ENCODE data around the gene ARHGEF25.
A peak's percentile ranks its signal among the peaks of the same experiment; 100 is the strongest.

Gene ARHGEF25

GRCh38 chr12:57625261-57626032, 14.2 kb downstream of the ARHGEF25 start:
- Histone ChIP-seq H3K27ac (ENCODE audit: extremely low read depth, low read depth, low read length) (no peak overlapping the region), H3K4me1 (ENCODE audit: control insufficient read depth, insufficient read depth, low read length) (no peaks in the 10 kb centered on the region), H3K36me3 (ENCODE audit: control insufficient read depth in 2 of 2, insufficient read depth in 1 of 2, low read length in 2 of 2) (peaks cover 0 to 47% of the 10 kb centered on the region in 2 experiments; a peak in 1 of 3 replicates), H3K4me3 (ENCODE audit: low read depth, low read length) (no peak overlapping the region), H3K9me3 (ENCODE audit: control insufficient read depth, insufficient read depth, low read depth, low read length) (no peaks in the 10 kb centered on the region)
- TF ChIP-seq ZNF837 (tag by site-specific recombination; IDR thresholded peaks at IDR 0.05) = no peak
- TF ChIP-seq ZNF350 (tag by site-specific recombination; IDR thresholded peaks at IDR 0.05) = no peak
- TF ChIP-seq HOXD13 (CRISPR knock-in tag; IDR thresholded peaks at IDR 0.05; ENCODE audit: borderline replicate concordance) = no peak
- no peak for TF ChIP-seq ZNF624 (tag by site-specific recombination; IDR thresholded peaks at IDR 0.05)
- TF ChIP-seq ZNF747 (tag by site-specific recombination; IDR thresholded peaks at IDR 0.05) = no peak
- TF ChIP-seq YY1 (tag by site-specific recombination; IDR thresholded peaks at IDR 0.05) = no peak
- TF ChIP-seq ZNF404 (tag by site-specific recombination; IDR thresholded peaks at IDR 0.05) = no peak
- TF ChIP-seq ZNF274 (IDR thresholded peaks at IDR 0.05; ENCODE audit: low read length) = no peak
- no peak for TF ChIP-seq ZNF274 (tag by site-specific recombination; IDR thresholded peaks at IDR 0.05; ENCODE audit: borderline replicate concordance)
- no peak for TF ChIP-seq ZNF354C (tag by site-specific recombination; IDR thresholded peaks at IDR 0.05; ENCODE audit: borderline replicate concordance, low read depth)
- no peak for TF ChIP-seq ZNF48 (tag by site-specific recombination; IDR thresholded peaks at IDR 0.05)
- no peak for TF ChIP-seq WT1 (tag by site-specific recombination; IDR thresholded peaks at IDR 0.05)
- CTCF ChIA-PET = interaction anchor here (0.8 to 1.3 kb wide), 6 partner anchors 18 to 43 kb away, joined by 4 to 7 read pairs (median 5); no protein-coding TSS in a partner anchor
- POLR2A ChIA-PET = no interaction called here

DNA sequence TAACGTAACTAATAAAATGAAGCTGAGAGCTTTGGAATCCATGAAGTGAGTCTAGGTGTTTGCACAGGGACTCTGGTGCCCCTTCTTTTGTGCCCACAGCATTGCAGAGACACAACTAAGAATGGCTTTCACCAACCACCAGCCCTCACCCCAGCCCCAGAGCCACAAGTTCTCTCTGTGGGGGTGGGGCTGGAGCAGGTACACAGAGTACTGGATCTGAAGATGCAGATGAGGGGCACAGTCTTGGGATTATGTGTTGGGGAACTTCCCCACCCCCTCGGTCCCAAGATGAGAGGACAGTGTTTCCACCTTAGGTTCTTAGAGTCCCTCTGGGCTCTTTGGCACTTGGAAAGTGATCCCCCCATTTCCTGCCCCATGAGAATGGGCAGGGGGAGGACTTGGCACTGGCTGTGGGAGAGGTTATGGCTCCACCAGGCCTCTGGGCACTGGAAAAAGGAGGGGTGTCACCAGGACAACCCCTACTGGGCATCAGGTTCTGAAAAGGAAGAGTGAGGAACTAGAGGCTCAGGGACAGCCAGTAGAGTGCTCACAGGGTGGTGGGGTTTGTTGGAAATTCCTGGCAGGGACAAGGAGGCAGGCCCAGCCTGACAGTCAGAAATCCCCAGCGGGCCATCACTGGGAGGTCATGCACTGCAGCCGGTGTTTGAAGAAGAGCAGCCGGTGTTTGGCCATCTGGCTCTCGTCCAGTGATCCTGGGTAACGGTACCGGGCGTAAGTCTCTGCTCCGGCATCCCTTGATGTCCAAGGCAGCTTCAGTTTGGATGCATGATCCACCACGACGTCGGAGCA, 15.1 kb downstream of the ARHGEF25 start:
- TF ChIP-seq ZNF211 (tag by site-specific recombination; IDR thresholded peaks at IDR 0.05; ENCODE audit: low read depth) = no peak
- no peak for TF ChIP-seq ZNF677 (tag by site-specific recombination; IDR thresholded peaks at IDR 0.05)
- TF ChIP-seq ZNF600 (tag by site-specific recombination; IDR thresholded peaks at IDR 0.05) = peak; percentile 50; the same call in 1 of the 2 replicates
- no peak overlapping the region for H3K4me3 ChIP-seq (ENCODE audit: low read depth, low read length)
- H3K4me1 ChIP-seq (ENCODE audit: control insufficient read depth, insufficient read depth, low read length) = no peaks in the 10 kb centered on the region
- CTCF ChIA-PET = interaction anchor here (0.8 to 1.1 kb wide), 2 partner anchors 41 to 43 kb away, joined by 4 to 6 read pairs; no protein-coding TSS in a partner anchor
- H3K9me3 ChIP-seq (ENCODE audit: control insufficient read depth, insufficient read depth, low read depth, low read length) = no peaks in the 10 kb centered on the region
- H3K36me3 ChIP-seq (ENCODE audit: control insufficient read depth in 2 of 2, insufficient read depth in 1 of 2, low read length in 2 of 2) = peaks cover 0 to 47% of the 10 kb centered on the region in 2 experiments; a peak in 1 of 3 replicates
- POLR2A ChIA-PET = no interaction called here
- H3K27ac ChIP-seq (ENCODE audit: extremely low read depth, low read depth, low read length) = no peak overlapping the region

DNA sequence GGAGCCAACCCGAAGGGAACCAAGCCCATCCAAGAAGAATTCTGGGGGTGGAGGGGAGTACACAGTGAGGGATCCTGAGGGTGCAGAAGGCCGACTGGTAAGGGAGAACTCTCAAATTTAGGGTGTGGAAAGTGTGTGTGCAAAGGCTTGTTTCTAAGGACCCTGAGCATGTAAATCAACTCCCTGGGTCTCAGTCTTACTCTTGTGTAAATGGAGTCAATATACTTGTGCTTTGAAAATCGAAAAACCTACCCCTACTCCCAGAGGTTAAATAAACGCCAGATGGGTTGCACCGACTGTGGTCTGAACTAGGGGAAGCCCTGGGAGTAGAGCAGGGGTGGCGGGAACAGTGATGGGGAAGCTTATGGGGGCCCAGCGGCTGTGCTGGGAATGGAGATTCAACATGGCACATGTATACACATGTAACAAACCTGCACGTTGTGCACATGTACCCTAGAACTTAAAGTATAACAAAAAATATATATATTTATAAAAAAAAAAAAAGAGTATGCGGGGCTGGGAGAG, 15.7 kb downstream of the ARHGEF25 start:
- ChIA-PET POLR2A (no interaction called here), CTCF (interaction anchor here (1.1 kb wide), 1 partner anchor 42 kb away, joined by 6 read pairs; no protein-coding TSS in a partner anchor)
- TF ChIP-seq ZNF654 (tag by site-specific recombination; IDR thresholded peaks at IDR 0.05; ENCODE audit: low read depth) = no peak
- no peak for TF ChIP-seq ZNF629 (tag by site-specific recombination; IDR thresholded peaks at IDR 0.05)
- no peak for TF ChIP-seq SETDB1 (IDR thresholded peaks at IDR 0.05; ENCODE audit: insufficient read length, low read length)
- TF ChIP-seq ZNF223 (tag by site-specific recombination; IDR thresholded peaks at IDR 0.05) = no peak
- H3K4me1 ChIP-seq (ENCODE audit: control insufficient read depth, insufficient read depth, low read length) = no peaks in the 10 kb centered on the region
- no peaks in the 10 kb centered on the region for H3K9me3 ChIP-seq (ENCODE audit: control insufficient read depth, insufficient read depth, low read depth, low read length)
- H3K27ac ChIP-seq (ENCODE audit: extremely low read depth, low read depth, low read length) = no peak overlapping the region
- no peak overlapping the region for H3K4me3 ChIP-seq (ENCODE audit: low read depth, low read length)
- H3K36me3 ChIP-seq (ENCODE audit: control insufficient read depth in 2 of 2, insufficient read depth in 1 of 2, low read length in 2 of 2) = peaks cover 0 to 46% of the 10 kb centered on the region in 2 experiments; a peak in 1 of 3 replicates

Measured in HEK293 (cell line).